Activated CD8-positive, alpha-beta memory T cell treated with anti-CD3 and anti-CD28 coated beads, Interleukin-2, amount 50 U/mL, for 24 hours (primary cell): ENCODE measurements around the gene GARIN1A.
"Not testable (repeated sequence)": the region's sequence is repeated elsewhere in the genome, so short reads cannot be mapped to it uniquely, and the experiment has no call there.

Experiments
- DNase-seq: peaks from one replicate; pipeline ENCODE4 v3.0.0-alpha.2; 2020; ENCODE audit errors: extremely low read depth

The GARIN1A gene

DNA sequence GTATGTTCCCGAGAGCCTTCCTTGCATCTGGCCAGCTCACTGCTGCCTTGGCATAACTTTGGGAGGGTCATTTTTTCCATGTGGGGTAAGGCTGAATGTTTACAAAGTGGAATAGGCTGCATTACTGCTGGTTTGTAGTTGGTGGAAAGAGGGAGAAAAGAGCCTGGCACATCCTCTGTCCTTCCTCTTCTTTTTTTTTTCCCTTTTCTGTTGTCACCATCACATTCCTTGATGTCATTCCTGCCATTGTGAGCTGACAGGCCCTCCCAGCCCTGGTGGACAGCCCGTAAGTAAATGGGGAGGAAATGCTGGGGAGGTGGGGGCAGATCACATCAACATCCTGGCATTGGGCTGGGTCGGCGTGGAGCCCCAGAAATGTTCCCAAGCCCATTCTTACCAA is at the start of gene GARIN1A:
Gene GARIN1A, plus strand, starts transcription at position 301 of the 400 bp plus-strand sequence. CDS start 106 bp downstream, outside the sequence.
- no peak for DNase-seq

DNA sequence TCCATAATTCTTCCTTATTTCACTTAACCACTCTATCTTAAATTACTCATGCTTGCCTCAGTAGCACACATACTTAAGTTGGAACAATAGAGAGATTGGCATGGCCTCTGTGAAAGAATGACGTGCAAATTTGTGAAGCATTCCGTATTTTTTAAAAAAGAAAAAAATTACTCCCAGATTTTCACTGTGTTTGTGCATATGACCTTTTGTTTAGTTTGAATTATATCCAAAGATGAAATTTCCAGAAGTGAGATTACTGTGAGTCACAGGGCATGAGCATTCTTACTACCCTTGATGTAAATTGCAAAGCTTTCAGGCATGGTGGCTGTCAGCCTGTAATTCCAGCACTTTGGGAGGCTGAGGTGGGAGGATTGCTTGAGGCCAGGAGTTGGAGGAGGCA is 45.0 kb upstream of the GARIN1A start:
- not testable (repeated sequence) for DNase-seq

DNA sequence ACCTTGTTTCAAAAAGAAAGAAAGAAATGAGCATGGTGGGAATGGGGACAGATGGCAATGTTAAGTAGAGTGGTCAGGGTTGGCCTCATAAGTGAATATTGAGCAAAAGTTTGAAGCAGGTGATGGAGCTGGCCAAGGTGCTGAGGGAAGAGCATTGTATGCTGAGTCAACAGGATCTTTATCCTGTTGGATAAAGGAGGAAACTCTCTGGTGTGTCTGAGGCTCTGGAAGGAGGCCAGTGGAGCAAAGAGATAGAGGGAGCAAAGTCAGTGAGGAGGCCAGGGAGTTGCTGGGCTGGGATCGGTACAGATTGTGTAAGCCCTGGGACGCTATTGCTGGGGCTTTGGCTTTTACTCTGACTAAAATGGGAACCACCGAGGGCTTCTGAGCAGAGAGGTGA is 38.2 kb upstream of the GARIN1A start:
- not testable (repeated sequence) for DNase-seq

DNA sequence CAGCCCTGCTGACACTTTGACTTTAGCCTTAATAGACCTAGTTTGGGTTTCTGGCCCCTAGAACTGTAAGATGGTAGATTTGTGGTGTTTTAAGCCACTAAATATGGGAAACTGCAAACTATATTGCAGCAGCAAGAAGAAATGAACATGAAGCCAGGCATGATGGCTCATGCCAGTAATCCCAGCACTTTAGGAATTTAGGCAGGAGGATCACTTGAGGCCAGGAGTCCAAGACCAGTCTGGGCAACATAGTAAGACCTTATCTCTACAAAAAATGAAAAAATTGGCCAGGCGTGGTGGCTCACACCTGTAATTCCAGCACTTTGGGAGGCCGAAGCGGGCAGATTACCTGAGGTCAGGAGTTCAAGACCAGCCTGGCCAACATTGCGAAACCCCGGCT is 26.9 kb upstream of the GARIN1A start:
- not testable (repeated sequence) for DNase-seq

DNA sequence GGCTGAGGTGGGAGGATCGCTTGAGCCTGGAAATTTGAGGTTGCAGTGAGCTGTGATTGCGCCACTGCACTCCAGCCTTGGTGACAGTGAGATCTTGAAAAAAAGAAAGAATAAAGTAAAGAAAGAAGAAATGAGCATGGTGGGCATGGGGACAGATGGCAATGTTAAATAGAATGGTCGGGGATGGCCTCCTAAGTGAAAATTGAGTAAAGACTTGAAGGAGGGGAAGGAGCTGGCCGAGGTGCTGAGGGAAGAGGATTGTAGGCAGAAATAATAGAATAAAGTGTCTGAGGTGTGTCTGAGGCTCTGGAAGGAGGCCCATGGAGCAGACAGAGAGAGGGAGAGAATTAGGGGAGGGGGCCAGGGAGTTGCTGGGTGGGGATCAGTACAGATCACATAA is 26.2 kb upstream of the GARIN1A start:
- DNase-seq: not testable (repeated sequence)

DNA sequence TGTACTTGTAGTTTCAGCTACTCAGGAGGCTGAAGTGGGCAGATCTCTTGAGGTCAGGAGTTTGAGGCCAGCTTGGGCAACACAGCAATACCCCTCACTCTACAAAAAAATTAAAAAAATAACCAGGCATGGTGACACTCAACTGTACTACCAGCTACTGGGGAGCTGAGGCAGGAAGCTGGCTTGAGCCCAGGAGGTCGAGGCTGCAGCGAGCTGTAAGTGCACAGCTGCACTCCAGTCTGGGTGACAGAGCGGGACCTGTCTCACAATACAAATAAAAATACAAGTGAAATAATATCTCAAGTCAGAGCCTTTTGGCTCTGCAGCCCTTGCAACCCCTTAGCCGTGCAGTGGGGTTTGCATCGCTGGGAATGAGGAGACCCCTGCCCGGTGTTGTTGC is 25.2 kb upstream of the GARIN1A start:
- DNase-seq: not testable (repeated sequence)

DNA sequence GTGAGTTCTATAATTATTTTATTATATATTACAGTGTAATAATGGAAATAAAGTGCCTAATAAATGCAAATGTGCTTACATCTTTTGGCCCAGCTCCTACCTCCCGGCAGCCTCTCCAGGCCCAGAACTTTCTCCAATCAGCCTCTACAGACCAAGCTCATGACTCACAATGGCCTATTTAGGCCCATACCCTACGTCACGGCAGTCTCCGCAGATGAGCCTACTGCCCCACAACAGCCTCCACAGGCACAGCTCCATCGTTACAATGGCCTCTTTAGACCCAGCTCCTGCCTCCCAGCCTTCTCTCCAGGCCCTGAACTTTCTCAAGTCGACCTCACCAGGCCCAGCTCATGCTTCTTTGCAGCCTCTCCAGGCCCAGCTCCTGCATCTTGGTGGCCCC is 21.0 kb upstream of the GARIN1A start:
- DNase-seq: not testable (repeated sequence)

DNA sequence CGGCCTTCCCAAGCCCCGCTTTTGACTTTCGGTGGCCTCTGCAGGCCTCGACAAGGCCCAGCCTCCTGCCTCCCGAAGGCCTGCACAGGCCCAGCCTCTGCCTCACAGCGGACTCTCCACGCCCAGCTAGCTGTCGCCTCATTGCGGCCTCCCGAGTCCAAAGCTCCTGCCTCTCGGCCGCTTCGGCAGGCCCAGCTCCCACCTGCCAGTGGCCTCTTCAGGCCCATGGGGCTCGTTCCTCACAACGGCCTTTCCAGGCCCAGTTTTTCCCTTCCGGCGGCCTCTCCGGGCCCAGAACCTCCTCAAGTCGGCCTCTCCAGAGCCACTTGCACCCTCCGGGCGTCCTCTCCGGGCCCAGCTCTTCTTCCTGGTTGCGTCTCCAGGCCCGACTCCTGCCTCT is 19.5 kb upstream of the GARIN1A start:
- not testable (repeated sequence) for DNase-seq

DNA sequence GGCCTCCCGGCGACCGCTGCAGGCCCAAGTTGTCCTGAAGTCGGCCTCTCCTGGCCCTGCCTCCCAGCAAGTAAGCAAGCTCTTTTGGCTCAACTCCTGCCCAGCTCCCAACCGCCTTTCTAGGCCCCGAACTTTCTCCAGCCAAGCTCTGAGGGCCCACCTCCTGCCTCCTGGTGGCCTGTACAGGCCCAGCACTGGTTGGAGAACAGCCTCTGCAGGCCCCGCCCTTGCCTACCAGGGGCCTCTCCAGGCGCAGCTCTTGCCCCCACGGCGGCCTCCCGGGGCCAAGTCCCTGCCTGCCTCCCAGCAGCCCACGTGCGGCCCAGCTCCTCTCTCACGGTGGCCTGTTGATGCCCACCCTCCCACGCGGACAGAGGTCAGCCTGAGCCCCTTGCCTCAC is 18.9 kb upstream of the GARIN1A start:
- DNase-seq: not testable (repeated sequence)

DNA sequence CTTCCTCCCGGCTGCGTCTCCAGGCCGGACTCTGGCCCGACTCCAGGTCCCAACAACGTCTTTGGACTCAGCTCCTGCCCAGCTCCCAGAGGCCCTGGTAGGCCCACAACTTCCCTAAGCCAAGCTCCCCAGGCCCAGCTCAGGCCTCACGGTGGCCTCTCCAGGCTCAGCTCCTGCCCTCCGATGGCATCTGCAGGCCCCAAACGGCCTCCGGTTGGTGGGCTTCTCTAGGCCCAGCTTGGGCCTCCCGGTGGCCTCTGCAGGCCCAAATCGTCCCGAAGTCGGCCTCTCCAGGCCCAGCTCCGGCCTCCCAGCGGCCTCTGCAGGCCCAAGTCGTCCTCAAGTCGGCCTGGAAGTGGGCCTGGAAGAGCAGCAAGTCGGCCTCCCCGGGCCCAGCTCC is 18.0 kb upstream of the GARIN1A start:
- not testable (repeated sequence) for DNase-seq

DNA sequence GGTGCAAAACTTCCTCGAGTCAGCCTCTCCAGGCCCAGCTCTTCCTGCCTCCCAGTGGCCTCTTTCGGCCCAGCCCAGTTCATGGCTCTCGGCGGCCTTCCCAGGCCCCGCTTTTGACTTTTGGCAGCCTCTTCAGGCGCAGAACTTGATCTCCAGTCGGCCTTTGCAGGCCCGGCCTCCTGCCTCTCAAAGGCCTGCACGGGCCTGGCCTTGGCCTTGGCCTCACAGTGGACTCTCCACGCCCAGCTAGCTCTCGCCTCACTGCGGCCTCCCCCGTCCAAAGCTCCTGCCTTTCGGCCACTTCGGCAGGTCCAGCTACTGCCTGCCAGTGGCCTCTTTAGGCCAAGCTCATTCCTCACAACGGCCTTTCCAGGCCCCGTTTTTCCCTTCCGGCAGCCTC is 17.6 kb upstream of the GARIN1A start:
- not testable (repeated sequence) for DNase-seq

DNA sequence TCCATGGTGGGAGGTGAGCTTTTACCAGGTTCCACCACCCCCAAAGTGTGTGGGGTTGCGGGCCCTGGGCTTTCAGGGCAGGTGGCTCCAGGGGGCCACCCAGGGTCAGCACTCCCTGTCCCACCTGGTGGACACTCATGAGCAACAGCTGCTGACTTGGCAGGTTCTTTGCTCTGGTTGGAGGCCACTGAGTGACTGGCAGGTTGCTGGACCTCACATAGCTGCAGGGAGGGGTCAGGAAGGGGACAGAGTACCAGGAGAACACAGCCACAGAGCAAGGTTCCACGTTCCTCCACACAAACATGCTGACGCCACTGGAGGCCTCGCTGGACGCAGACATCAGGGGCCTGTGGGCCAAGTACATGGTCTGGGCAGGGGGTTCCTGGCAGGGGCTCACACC is 13.7 kb upstream of the GARIN1A start:
- not testable (repeated sequence) for DNase-seq

DNA sequence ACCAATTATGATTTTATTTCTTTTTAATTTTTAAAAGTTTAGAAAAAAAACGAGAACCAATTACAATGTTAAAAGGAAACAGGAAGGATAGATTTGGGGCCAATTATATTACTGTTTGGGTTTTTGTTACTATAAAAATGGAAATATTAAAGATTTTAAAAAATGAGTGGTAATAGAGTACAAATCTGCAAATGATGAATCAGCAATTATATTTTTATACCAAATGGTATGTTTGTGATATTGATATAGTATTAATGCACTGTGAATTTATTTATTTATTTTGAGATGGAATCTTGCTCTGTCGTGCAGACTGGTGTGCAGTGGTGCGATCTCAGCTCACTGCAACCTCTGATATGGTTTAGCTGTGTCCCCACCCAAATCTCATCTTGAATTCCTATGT is 11.5 kb upstream of the GARIN1A start:
- DNase-seq: no peak

DNA sequence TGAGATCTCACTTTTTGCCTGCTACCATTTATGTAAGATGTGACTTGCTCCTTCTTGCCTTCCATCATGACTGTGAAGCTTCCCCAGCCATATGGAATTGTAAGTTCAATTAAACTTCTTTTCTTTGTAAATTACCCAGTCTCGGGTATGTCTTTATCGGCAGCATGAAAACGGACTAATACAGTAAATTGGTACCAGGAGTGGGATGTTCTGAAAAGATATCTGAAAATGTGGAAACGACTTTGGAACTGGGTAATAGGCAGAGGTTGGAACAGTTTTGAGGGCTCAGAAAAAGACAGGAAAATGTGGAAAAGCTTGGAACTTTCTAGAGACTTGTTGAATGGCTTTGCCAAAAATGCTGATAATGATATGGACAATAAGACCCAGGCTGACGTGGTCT is 10.6 kb upstream of the GARIN1A start:
- no peak for DNase-seq

DNA sequence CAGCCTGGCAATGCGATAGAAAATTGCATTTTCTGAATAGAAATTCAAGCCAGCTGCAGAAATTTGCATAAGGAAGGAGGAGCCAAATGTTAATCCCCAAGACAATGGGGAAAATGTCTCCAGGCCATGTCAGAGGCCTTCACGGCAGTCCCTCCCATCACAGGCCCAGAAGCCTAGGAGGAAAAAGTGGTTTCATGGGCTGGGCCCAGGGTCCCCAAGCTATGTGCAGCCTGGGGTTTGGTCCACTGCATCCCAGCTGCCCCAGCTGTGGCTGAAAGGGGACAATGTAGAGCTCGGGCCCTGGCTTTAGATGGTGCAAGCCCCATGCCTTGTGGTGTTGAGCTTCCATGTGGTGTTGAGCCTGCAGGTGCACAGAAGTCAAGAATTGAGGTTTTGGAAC is 10.0 kb upstream of the GARIN1A start:
- DNase-seq: no peak

DNA sequence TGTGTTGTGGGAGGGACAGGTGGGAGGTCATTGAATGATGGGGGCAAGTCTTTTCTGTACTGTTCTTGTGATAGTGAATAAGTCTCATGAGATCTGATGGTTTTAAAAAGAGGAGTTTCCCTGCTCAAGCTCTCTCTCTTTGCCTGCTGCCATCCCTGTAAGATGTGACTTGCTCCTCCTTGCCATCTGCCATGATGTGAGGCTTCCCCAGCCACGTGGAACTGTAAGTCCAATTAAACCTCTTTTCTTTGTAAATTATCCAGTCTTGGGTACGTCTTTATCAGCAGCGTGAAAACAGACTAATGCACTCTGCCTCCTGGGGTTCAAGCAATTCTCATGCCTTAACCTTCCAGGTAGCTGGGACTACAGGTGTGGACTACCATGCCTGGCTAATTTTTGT is 8.9 kb upstream of the GARIN1A start:
- DNase-seq: not testable (repeated sequence)

DNA sequence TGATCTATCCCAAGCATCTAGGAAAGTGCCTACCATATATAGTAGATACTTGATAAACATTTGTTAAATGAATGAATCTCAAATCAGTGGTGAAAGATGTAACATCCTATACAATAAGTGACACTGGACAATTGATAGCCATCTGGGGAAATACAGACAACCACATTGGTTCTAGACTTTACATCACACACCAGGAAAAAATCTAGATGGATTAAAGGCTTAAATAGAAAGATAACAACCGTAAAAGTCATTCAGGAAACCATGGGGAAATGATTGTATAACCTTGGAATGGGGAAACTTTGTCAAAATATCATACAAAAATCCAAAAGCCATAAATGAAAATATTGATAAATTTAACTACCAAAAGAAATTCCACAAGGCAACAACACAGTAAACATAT is 7.0 kb upstream of the GARIN1A start:
- no peak for DNase-seq

DNA sequence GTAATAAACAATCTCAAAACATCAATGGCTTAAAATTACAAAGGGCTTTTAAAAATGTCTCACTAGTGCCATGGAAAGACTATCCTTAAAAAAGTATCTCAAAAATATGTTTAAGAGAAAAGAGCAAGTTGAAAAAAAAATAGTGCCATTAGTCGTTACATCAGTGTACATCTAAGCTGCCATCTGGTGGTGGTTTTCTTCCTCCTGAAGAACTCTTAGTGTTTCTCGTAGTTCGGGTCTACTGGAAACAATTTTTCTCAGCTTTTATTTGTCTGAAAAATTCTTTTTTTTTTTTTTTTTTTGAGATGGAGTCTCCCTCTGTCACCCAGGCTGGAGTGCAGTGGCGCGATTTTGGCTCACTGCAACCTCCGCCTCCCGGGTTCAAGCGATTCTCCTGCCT is 5.9 kb upstream of the GARIN1A start:
- no peak for DNase-seq

DNA sequence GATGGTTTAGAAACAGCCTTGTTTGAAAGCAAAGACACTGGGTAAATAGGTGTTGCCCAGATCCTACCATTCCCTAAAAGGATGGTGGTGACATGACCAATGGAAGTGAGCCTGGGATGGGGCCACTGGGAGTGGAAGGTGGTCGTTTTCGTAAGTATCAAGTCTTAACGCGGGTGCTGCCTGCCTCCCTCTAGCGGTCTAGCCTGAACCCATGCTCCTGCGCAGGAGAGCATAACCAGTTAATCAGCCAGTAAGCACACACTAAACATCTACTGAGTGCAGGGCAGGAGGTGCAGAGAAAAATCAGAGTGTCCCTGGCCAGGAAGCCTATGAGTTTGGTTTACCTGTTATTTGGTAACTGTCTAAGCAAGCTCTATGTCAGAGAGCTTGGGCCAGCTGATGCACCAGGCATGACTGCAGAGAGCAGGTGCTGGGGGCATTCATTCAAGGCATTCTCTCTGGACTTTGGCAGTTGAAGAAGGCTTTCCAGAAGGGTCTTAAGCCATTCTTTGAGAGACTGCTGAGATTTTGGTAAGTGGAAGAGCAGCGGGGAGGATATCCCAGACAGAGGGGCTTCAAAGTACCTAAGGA is 930 bp downstream of the GARIN1A start:
- DNase-seq: no peak

DNA sequence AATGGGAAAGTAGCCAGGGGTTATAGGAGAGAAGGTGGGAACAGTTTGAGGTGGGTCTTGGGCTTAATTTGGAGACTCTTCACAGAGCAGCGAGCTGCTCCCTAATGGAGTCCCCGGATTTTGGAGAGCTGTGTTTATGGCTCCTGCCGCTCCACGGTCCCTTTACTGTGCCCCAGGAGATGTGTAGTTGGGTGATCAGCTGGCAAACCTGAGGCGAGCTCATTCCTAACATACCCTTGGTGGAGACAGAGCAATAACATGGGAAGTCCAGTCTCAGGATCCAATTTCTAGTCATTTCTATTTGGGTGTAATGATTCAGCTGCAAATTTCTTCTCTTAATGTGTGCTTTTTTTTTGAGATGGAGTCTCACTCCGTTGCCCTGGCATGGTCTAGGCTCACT is 1.5 kb downstream of the GARIN1A start:
- no peak for DNase-seq

DNA sequence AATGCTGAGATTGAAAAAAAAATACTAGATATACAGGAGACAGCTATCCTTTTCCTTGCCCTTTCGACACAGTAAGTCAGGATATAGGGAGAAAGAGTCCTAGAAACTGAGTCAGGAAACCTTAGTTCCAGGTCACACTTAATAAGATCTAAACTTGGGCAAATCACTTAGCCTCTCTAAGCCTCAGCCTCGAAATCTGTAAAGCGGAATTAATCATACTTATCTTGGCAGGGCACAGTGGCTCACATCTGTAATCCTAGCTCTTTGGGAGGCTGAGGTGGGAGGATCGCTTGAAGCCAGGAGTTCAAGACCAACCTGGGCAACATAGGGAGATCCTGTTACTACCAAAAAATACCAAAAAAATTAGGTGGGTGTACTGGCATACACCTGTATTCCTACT is 4.6 kb downstream of the GARIN1A start:
- DNase-seq: no peak

DNA sequence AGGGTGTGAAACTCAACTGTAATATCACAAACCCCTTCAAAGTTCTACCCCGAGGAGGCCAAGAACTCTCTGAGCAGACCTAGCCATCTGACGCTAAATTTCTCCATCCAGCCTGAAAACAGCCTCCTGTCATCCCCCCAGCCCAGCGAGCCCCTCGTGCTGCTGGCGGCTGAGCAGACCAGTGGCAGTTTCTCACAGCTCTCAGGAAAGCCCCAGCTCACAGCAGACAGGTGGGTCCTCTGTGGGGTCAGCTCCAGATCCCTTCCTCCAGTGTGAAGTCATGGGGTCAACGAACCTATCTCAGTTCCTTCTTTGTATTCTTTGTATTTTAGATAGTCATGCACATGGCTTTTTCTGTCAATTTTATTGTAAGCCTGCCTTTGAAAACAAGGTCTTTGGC is 7.8 kb downstream of the GARIN1A start:
- no peak for DNase-seq

DNA sequence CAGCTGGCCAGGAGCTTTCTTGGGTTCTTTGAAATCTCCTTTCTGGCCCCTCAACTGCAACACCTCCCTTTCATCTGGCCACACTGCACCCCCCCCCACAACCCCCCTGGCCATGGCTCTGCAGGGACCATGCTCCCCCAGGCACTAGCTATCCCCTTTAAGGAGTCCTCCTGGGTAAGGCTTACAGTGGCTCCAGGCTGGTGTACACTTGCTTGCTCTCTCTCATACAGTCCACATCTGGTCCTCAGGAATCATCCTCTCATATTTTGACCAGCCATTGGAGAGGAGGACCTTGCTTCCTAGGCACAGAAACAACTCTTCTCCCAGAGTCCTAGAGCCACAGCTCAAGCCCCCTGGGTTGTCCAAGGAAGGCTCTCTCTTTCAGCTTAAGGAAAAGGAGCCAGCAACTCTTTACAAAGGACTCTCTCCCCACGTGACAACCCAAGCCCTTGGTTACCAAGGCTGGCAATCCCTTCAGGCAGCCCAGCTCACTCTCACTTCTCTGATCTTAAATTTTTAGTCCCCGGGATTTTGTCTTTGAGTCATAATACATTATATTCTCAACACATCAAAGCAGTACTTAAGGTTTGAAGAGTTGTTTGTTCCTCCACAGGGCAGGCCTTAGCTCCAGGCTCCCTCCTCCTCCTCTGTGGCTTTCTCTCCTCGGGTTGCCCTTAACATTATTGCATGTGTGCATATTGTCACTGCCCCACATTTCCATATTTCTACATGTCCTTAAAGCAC is 9.9 kb downstream of the GARIN1A start:
- no peak for DNase-seq

DNA sequence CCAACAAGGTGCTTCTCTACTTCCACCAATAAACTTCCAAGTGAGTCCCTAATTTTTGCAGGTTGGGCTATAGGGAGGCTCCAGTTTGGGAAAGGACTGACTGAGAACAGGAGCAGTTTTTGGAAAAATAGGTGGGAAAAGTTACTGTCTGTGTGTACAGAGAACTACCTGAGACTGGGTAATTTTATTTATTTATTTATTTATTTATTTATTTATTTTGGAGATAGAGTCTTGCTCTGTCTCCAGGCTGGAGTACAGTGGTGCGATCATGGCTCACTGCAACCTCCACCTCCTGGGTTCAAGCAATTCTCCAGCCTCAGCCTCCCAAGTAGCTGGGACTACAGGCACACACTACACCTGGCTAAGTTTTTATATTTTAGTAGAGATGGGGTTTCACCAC is 11.2 kb downstream of the GARIN1A start:
- DNase-seq: not testable (repeated sequence)
